Astrocyte of the cerebellum (primary cell): ENCODE results near the gene CNGB1.
"Not testable (repeated sequence)": the region's sequence is repeated elsewhere in the genome, so short reads cannot be mapped to it uniquely, and the experiment has no call there.

ENCODE experiments used
- DNase-seq: peaks from one replicate; pipeline ENCODE4 v3.0.0-alpha.2; 2011; ENCODE audit warnings: low read depth
- H3K4me3 ChIP-seq: 2 replicates; pipeline ENCODE4 v1.5.1; 2011; ENCODE audit warnings: mild to moderate bottlenecking, low read depth, low read length, moderate library complexity
- in situ Hi-C: cut with HindIII; loops from 2 replicates; pipeline ENCODE4 v1.10.0; 2017; ENCODE audit warnings: low sequenced_read_pairs
- TF ChIP-seq, protein P1 (sequence below): IDR thresholded peaks from 2 replicates; pipeline ENCODE4 v1.5.1; 2012; ENCODE audit warnings: low read length, low read depth, moderate library complexity, mild to moderate bottlenecking; ENCODE audit errors: missing control alignments

CNGB1 gene

DNA sequence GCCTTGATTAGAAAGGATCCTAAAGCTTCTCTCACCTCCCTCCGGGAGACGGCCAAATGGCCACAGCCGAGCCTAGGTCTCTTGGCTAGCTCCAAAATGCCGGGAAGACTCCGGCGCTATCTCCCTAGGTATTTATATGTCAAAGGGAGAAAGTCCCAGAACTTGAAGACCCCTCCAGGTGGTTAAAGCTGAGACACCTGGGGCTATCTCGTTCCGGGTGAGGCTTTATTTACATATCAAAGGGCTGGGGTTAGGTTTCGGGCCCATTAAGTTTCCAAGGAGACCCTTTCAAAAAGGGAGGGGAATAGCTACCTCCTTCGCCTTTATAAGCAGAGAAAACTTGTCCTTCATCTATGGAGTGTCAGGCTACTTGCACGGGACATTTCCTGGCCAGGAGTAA lies 97.7 kb downstream of the CNGB1 start:
- TF ChIP-seq, protein P1, sequence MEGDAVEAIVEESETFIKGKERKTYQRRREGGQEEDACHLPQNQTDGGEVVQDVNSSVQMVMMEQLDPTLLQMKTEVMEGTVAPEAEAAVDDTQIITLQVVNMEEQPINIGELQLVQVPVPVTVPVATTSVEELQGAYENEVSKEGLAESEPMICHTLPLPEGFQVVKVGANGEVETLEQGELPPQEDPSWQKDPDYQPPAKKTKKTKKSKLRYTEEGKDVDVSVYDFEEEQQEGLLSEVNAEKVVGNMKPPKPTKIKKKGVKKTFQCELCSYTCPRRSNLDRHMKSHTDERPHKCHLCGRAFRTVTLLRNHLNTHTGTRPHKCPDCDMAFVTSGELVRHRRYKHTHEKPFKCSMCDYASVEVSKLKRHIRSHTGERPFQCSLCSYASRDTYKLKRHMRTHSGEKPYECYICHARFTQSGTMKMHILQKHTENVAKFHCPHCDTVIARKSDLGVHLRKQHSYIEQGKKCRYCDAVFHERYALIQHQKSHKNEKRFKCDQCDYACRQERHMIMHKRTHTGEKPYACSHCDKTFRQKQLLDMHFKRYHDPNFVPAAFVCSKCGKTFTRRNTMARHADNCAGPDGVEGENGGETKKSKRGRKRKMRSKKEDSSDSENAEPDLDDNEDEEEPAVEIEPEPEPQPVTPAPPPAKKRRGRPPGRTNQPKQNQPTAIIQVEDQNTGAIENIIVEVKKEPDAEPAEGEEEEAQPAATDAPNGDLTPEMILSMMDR = no peak
- H3K4me3 ChIP-seq = no peak overlapping the region
- in situ Hi-C loops = loop anchor here (5.0 kb wide), 1 partner anchor 41 kb away; no protein-coding TSS in a partner anchor
- DNase-seq = no peak

DNA sequence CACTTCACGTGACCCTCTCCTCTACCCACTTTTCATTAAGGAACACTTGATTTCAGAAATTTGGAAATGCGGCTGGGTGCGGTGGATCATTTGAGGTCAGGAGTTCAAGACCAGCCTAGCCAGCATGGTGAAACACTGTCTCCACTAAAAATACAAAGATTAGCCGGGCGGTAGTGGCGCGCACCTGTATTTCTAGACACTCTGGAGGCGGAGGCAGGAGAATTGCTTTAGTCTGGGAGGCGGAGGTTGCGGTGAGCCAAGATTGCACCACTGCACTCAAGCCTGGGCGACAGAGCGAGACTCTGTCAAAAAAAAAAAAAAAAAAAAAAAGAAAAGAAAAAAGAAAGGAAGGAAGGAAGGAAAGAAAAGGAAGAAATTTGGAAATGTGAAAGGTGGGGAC lies 98.2 kb downstream of the CNGB1 start:
- H3K4me3 ChIP-seq, DNase-seq: not testable (repeated sequence)
- in situ Hi-C loops = loop anchor here (5.0 kb wide), 1 partner anchor 40 kb away; no protein-coding TSS in a partner anchor

DNA sequence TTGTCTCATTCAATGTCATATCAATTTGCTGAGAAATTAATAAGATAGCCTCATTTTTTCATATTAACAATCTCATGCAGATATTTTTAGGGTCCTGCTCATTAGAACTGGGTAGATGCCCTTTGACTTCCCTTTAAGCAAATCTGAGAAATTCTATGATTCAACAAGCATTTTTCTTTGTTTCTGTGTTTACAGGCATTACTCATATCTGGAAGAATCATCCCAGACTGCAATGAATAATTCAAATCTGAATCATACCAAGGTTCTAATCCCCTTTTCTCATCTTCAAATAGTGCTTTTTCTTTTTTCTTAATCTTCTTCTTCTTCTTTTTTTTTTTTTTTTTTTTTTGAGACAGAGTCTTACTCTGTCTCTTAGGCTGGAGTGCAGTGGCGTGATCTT lies 99.5 kb downstream of the CNGB1 start:
- TF ChIP-seq, protein P1 = no peak
- no peak for DNase-seq
- no peak overlapping the region for H3K4me3 ChIP-seq
- in situ Hi-C loops = loop anchor here (5.0 kb wide), 1 partner anchor 39 kb away; no protein-coding TSS in a partner anchor

DNA sequence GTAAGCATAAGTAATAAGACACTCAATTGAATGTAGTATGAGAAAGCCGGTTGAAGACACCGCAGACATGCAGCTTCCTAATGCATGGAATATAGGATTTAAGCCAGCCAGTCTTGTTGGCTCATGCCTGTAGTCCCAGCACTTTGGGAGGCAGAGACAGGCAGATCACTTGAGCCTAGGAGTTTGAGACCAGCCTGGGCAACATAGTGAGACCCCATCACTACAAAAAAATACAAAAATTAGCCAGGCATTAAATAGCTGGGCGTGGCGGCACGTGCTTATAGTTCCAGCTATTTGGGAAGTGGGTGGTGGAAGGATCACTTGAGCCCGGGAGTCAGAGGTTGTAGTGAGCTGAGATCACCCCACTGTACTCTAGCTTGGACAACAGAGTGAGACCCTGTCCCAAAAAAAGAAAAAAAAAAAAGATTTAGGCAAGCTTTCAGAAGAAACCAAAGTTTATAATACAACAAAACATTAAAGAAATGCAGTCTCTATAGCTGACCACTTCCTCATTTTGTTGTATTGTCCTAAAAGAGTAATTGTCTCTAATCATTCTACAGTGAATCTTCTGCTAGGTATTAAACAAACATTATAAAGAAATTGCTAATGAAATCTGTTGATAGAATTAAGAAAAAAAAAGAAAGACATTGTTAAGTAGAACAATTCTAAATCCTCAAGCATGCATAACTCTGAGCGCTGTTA lies 100.0 kb downstream of the CNGB1 start:
- no peak overlapping the region for H3K4me3 ChIP-seq
- TF ChIP-seq, protein P1 = no peak
- in situ Hi-C loops = loop anchor here (5.0 kb wide), 1 partner anchor 39 kb away; no protein-coding TSS in a partner anchor
- DNase-seq = no peak

DNA sequence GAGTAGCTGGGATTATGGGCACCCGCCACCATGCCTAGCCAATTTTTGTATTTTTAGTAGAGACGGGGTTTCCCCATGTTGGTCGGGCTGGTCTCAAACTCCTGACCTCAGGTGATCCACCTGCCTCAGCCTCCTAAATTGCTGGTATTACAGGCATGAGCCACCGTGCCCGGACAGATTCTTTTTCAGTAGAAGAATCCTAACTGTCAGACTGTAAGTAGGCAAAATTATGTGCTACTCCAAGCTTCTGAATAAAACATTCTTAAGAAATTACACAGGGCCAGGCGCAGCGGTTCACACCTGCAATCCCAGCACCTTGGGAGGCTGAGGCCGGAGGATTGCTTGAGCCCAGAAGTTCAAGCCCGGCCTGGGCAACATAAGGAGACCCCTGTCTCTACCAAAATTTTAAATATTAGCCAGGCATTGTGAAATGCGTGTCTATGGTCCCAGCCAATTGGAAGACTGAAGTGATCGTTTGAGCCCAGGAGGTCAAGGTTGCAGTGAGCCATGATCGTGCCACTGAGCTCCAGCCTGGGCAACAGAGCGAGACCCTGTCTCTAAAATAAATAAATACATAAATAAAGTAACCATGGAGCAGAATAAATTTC lies 101.9 kb downstream of the CNGB1 start:
- no peak overlapping the region for H3K4me3 ChIP-seq
- in situ Hi-C loops = no loop called here
- DNase-seq = no peak
- TF ChIP-seq, protein P1 = no peak

DNA sequence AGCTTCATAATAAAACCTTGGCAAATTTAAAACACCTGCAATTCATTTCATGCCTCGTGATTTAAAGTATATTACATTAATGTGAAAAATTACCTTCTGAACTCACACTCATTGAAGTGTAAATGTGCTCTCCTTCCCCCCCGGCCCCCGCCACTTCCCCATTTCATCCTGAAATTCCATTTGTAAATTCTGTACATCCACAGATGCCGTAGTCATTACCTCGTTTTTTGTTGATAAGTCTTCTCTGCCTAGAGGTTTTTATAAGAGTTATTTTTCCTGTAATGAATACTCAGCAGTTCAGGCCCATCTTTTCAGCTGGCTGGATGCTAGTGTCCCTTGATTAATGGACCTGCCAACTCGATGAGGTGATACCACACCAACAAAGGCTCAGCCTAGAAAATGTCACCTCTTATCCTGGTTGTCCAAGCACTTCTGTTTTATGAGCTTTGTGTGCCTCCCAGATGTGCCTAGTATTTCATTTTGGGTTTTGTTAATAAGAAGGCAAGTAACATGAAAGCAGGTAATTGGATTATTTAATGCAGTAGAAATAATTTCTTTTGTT lies 103.8 kb downstream of the CNGB1 start:
- TF ChIP-seq, protein P1 = no peak
- in situ Hi-C loops = no loop called here
- no peak overlapping the region for H3K4me3 ChIP-seq
- DNase-seq = no peak

DNA sequence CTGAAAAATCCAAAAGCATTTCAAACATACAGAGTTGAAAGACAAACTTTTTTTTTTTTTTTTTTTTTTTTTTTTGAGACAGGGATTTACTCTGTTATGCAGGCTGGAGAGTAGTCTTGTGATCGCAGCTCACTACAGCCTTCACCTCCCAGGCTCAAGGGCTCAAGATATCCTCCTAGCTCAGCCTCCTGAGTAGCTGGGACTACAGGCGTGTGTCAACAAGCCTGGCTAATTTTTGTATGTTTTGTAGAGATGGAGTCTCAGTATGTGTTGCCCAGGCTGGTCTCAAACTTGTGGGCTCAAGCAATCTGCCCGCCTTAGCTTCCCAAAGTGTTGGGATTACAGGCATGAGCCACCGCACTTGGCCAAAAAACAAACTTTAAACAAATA lies 104.4 kb downstream of the CNGB1 start:
- in situ Hi-C loops = no loop called here
- no peak overlapping the region for H3K4me3 ChIP-seq
- TF ChIP-seq, protein P1 = no peak
- no peak for DNase-seq
